AG04449 (cell line): ENCODE measurements around the gene RAI1.

ENCODE experiments used
- CTCF ChIA-PET: fragments of 350-600 bp; formaldehyde crosslinking; extraction: SDS; loops from one replicate; lab custom pipeline; 2021; ENCODE audit warnings: antibody characterized with exemption; lab: Yijun Ruan, JAX
- POLR2A ChIA-PET: fragments of 400-600, 350-600 bp; formaldehyde crosslinking; extraction: SDS; loops from one replicate; lab custom pipeline; 2020; ENCODE audit warnings: antibody characterized with exemption, inconsistent platforms; lab: Yijun Ruan, JAX
- DNase-seq: peaks from one replicate; pipeline ENCODE4 v3.0.0-alpha.2; 2010; ENCODE audit warnings: low read depth, low spot score
- H3K4me3 ChIP-seq: 2 replicates; pipeline ENCODE4 v1.5.1; 2011; ENCODE audit warnings: low read depth, mild to moderate bottlenecking, control low read depth, low read length
- CTCF ChIP-seq: IDR thresholded peaks from one replicate; pipeline ENCODE4 v1.5.1; 2011; ENCODE audit warnings: mild to moderate bottlenecking, moderate library complexity, low read length, control low read depth, inconsistent platforms; ENCODE audit not compliant: insufficient read depth; ENCODE audit errors: missing control alignments

RAI1 gene

GRCh38 chr17:17740615-17741348, 59.5 kb downstream of the RAI1 start:
- CTCF ChIA-PET: interaction anchor here (0.7 to 2.2 kb wide), 6 partner anchors 7 to 59 kb away, joined by 3 to 13 read pairs (median 3); no protein-coding TSS in a partner anchor

GRCh38 chr17:17741349-17742023, 60.2 kb downstream of the RAI1 start:
- ChIA-PET POLR2A (no interaction called here), CTCF (interaction anchor here (0.9 kb wide), 2 partner anchors 12 kb away, joined by 3 to 4 read pairs; no protein-coding TSS in a partner anchor)
- no peak for DNase-seq
- H3K4me3 ChIP-seq: no peak overlapping the region
- TF ChIP-seq CTCF: peak; percentile 14

More at GRCh38 chr17:17740615-17741348, 59.5 kb downstream of the RAI1 start:
- no peak overlapping the region for H3K4me3 ChIP-seq
- POLR2A ChIA-PET: interaction anchor here (1.2 kb wide), 1 partner anchor 96 kb away, joined by 3 read pairs; the partner anchor contains the start of gene SREBF1
- DNase-seq: no peak
- no peak for TF ChIP-seq CTCF

GRCh38 chr17:17742133-17742621, 60.9 kb downstream of the RAI1 start:
- ChIA-PET CTCF (interaction anchor here (0.9 kb wide), 1 partner anchor 12 kb away, joined by 4 read pairs; no protein-coding TSS in a partner anchor), POLR2A (no interaction called here)
- no peak for TF ChIP-seq CTCF
- no peak for DNase-seq
- no peak overlapping the region for H3K4me3 ChIP-seq

- H3K4me3 ChIP-seq: no peak overlapping the region
- no peak for TF ChIP-seq CTCF
- ChIA-PET CTCF (no interaction called here), POLR2A (no interaction called here)
- no peak for DNase-seq
Measured at GRCh38 chr17:17742688-17743390, 61.6 kb downstream of the RAI1 start.

GRCh38 chr17:17743391-17744112, 62.3 kb downstream of the RAI1 start:
- no peak overlapping the region for H3K4me3 ChIP-seq
- POLR2A ChIA-PET: no interaction called here
- no peak for DNase-seq
- CTCF ChIA-PET: no interaction called here
- no peak for TF ChIP-seq CTCF
